H9 (cell line): Measurements from ENCODE around the gene SNRNP70. TPM values are rescaled to one million over a fixed set of nuclear protein-coding genes. Genes with fewer than 3 reads are reported as not detected.
A peak's percentile ranks its signal among the peaks of the same experiment; 100 is the strongest.

Source experiments
- DNase-seq: peaks from one replicate; pipeline ENCODE4 v3.0.0-alpha.2; 2017
- H2AFZ ChIP-seq: one replicate; pipeline ENCODE4 v1.6.1; 2013; ENCODE audit warnings: mild to moderate bottlenecking, low read length, control low read depth, moderate library complexity
- H2AK5ac ChIP-seq: 2 replicates; pipeline ENCODE4 v1.6.1; 2013; ENCODE audit warnings: low read length, control low read depth, mixed read lengths; ENCODE audit not compliant: insufficient read length
- H2BK120ac ChIP-seq: one replicate; pipeline ENCODE4 v1.6.1; 2013; ENCODE audit warnings: low read depth, mild to moderate bottlenecking, low read length, control low read depth, inconsistent platforms; ENCODE audit not compliant: poor library complexity, severe bottlenecking
- H2BK12ac ChIP-seq: 2 replicates; pipeline ENCODE4 v1.6.1; 2013; ENCODE audit warnings: low read length, control low read depth, mixed read lengths, low read depth; ENCODE audit not compliant: insufficient read length
- H2BK15ac ChIP-seq: 2 replicates; pipeline ENCODE4 v1.6.1; 2013; ENCODE audit warnings: low read depth, low read length, control low read depth
- H2BK20ac ChIP-seq: one replicate; pipeline ENCODE4 v1.6.1; 2013; ENCODE audit warnings: low read depth, mild to moderate bottlenecking, low read length, control low read depth, inconsistent platforms; ENCODE audit not compliant: poor library complexity, severe bottlenecking
- H2BK5ac ChIP-seq: 2 replicates; pipeline ENCODE4 v1.6.1; 2013; ENCODE audit warnings: low read length, control low read depth, mixed read lengths; ENCODE audit not compliant: insufficient read length
- H3K14ac ChIP-seq: 2 replicates; pipeline ENCODE4 v1.6.1; 2013; ENCODE audit warnings: low read length, control low read depth; ENCODE audit not compliant: insufficient read depth
- H3K18ac ChIP-seq: 2 replicates; pipeline ENCODE4 v1.6.1; 2013; ENCODE audit warnings: low read depth, mild to moderate bottlenecking, mixed read lengths, low read length, control low read depth; ENCODE audit not compliant: insufficient read length
- H3K23ac ChIP-seq: 2 replicates; pipeline ENCODE4 v1.6.1; 2013; ENCODE audit warnings: low read length, control low read depth, mixed read lengths, low read depth; ENCODE audit not compliant: insufficient read length
- H3K23me2 ChIP-seq: 2 replicates; pipeline ENCODE4 v1.6.1; 2013; ENCODE audit warnings: low read depth, mild to moderate bottlenecking, mixed read lengths, low read length, control low read depth; ENCODE audit not compliant: insufficient read length, poor library complexity, severe bottlenecking
- H3K27ac ChIP-seq: 2 replicates; pipeline ENCODE4 v1.5.1; 2013; ENCODE audit warnings: low read length, control low read depth, mixed read lengths, low read depth; ENCODE audit not compliant: insufficient read length
- H3K27me3 ChIP-seq: 2 replicates; pipeline ENCODE4 v1.6.1; 2013; ENCODE audit warnings: low read length, control low read depth, inconsistent platforms; ENCODE audit not compliant: insufficient read depth
- H3K4ac ChIP-seq: 2 replicates; pipeline ENCODE4 v1.6.1; 2013; ENCODE audit warnings: low read depth, mild to moderate bottlenecking, control low read depth, inconsistent platforms, low read length, moderate library complexity
- H3K4me1 ChIP-seq: 2 replicates; pipeline ENCODE4 v1.6.1; 2013; ENCODE audit warnings: low read length, control low read depth, inconsistent platforms; ENCODE audit not compliant: insufficient read depth
- H3K4me2 ChIP-seq: 2 replicates; pipeline ENCODE4 v1.6.1; 2013; ENCODE audit warnings: low read length, control low read depth, mixed read lengths; ENCODE audit not compliant: insufficient read length, insufficient read depth
- H3K56ac ChIP-seq: 2 replicates; pipeline ENCODE4 v1.6.1; 2013; ENCODE audit warnings: low read depth, mild to moderate bottlenecking, mixed read lengths, low read length, control low read depth; ENCODE audit not compliant: insufficient read length
- H3K79me1 ChIP-seq: 2 replicates; pipeline ENCODE4 v1.6.1; 2013; ENCODE audit warnings: low read depth, mild to moderate bottlenecking, moderate library complexity, low read length, control low read depth, inconsistent platforms; ENCODE audit not compliant: insufficient read depth, poor library complexity, severe bottlenecking
- H3K79me2 ChIP-seq: 2 replicates; pipeline ENCODE4 v1.6.1; 2013; ENCODE audit warnings: low read length, control low read depth, inconsistent platforms; ENCODE audit not compliant: insufficient read depth
- H3K9ac ChIP-seq: 2 replicates; pipeline ENCODE4 v1.6.1; 2013; ENCODE audit warnings: low read length, control low read depth, mixed read lengths; ENCODE audit not compliant: insufficient read length; ENCODE audit errors: extremely low read depth
- H3K9me3 ChIP-seq: one replicate; pipeline ENCODE4 v1.6.1; 2013; ENCODE audit warnings: low read depth, low read length, inconsistent platforms; ENCODE audit not compliant: control insufficient read depth
- H3T11ph ChIP-seq: one replicate; pipeline ENCODE4 v1.6.1; 2013; ENCODE audit warnings: mild to moderate bottlenecking, low read length, control low read depth, inconsistent platforms
- H4K20me1 ChIP-seq: one replicate; pipeline ENCODE4 v1.6.1; 2013; ENCODE audit not compliant: control insufficient read depth, insufficient read length, insufficient read depth
- H4K5ac ChIP-seq: 2 replicates; pipeline ENCODE4 v1.6.1; 2013; ENCODE audit warnings: low read depth, mild to moderate bottlenecking, mixed read lengths, low read length, control low read depth; ENCODE audit not compliant: insufficient read length
- H4K8ac ChIP-seq: replicated peaks from 2 replicates; pipeline ENCODE4 v1.6.1; 2013; ENCODE audit warnings: low read length, control low read depth, mixed read lengths, low read depth; ENCODE audit not compliant: insufficient read length
- H4K91ac ChIP-seq: 2 replicates; pipeline ENCODE4 v1.6.1; 2013; ENCODE audit warnings: low read depth, mild to moderate bottlenecking, moderate library complexity, mixed read lengths, low read length, control low read depth; ENCODE audit not compliant: insufficient read length
- H3K27ac Mint-ChIP-seq, 3 experiments: 2 replicates in 2 of 3; 3 replicates in 1 of 3; pipeline ENCODE4 v1.8.0; 2020 to 2021; ENCODE audit warnings: mixed read lengths in 3 of 3, mild to moderate bottlenecking in 1 of 3, moderate library complexity in 1 of 3
- H3K27me3 Mint-ChIP-seq: 2 replicates; pipeline ENCODE4 v1.8.0; 2021; ENCODE audit warnings: low read depth, mild to moderate bottlenecking, moderate library complexity, mixed read lengths
- H3K36me3 Mint-ChIP-seq, 3 experiments: 2 replicates in 2 of 3; 3 replicates in 1 of 3; pipeline ENCODE4 v1.8.0; 2020 to 2021; ENCODE audit warnings: low read depth in 3 of 3, mixed read lengths in 3 of 3; ENCODE audit not compliant: insufficient read depth in 1 of 3
- H3K4me1 Mint-ChIP-seq, 2 experiments: 2 replicates each; pipeline ENCODE4 v1.8.0; 2020; ENCODE audit warnings: mixed read lengths in 2 of 2
- H3K4me3 Mint-ChIP-seq, 2 experiments: 2 replicates in 1 of 2; 3 replicates in 1 of 2; pipeline ENCODE4 v1.8.0; 2020 to 2021; ENCODE audit warnings: mild to moderate bottlenecking in 2 of 2, mixed read lengths in 2 of 2, moderate library complexity in 1 of 2
- H3K9me3 Mint-ChIP-seq, 2 experiments: 2 replicates in 1 of 2; 3 replicates in 1 of 2; pipeline ENCODE4 v1.8.0; 2020; ENCODE audit warnings: mild to moderate bottlenecking in 2 of 2, mixed read lengths in 2 of 2, moderate library complexity in 1 of 2
- WGBS: extraction: QIAGEN DNeasy Blood & Tissue Kit; methylation state at CpG from one replicate; pipeline ENCODE4 v1.1.7; 2013; ENCODE audit warnings: missing lambda C conversion rate, low lambda C conversion rate, mixed read lengths; ENCODE audit not compliant: insufficient read length; ENCODE audit errors: extremely low coverage; 5-methylcytosine and 5-hydroxymethylcytosine counted together
- total RNA-seq: library from RNA; stranded (reverse); gene quantifications from 2 replicates; pipeline ENCODE4 v1.2.1, GENCODE V29; 2021
- TF ChIP-seq, protein P1 (sequence below): fragments of 200-600 bp; sonication (generic); conservative IDR thresholded peaks from 3 replicates; pipeline ENCODE4 v1.8.0; 2021; ENCODE audit warnings: antibody characterized with exemption, mild to moderate bottlenecking

The SNRNP70 gene
- total RNA-seq, 1 experiment from 2014 or later: 295 TPM

DNA sequence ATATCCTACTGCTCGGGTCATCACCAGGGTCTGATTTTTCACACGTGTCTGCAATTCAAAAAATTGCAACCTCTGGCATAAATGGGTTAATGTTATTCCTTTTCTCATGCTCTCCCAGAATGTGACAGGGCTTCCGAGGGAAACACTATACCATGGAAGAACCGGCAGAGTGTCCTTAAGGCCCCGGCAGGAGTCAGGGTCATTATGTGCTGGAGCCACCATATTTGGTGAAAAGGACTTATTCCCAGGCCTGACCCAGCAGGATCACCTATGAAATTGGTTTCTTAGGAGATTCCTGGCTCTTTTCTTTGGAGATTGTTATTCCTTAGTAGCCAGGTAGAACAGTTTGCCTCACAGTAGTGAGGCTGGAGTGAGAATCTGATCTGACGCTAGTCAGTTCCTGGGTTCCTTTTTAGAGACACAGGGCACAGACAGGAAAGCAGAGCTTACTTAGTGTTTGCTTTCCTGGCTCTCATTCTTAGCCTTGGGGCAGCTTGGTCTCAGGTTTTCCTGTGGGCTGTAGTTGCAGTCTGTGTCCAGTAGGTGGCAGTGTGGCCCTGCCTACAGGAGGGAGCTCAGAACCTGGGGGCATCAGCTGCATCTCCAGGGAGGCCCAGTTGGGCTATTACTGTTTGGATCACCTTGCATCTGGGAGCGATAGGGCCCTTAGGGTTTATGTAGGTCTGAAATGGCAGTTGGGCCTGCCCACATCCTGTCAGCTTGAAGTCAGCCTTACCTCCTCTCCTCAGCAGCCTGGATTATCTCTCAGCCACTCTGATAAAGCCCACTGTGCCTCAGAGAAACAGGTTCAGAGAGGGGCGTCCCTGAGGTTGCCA is 12.4 kb downstream of the SNRNP70 start:
- H3K79me1 ChIP-seq: peaks cover 3% of the 10 kb centered on the region
- Mint-ChIP-seq H3K4me1 (peaks cover 4 to 14% of the 10 kb centered on the region in 2 experiments; a peak in 2 of 4 replicates), H3K36me3 (peaks cover 38 to 86% (median 83%) of the 10 kb centered on the region in 3 experiments), H3K9me3 (no peaks in the 10 kb centered on the region), H3K27ac (peak overlapping the region; percentile 18 to 96 (median 67); a peak in 3 of 7 replicates), H3K27me3 (no peaks in the 10 kb centered on the region), H3K4me3 (no peak overlapping the region)
- H2BK15ac ChIP-seq: no peak overlapping the region
- H2BK120ac ChIP-seq: no peak overlapping the region
- no peak overlapping the region for H3K9ac ChIP-seq
- no peaks in the 10 kb centered on the region for H3K4me1 ChIP-seq
- H3K56ac ChIP-seq: no peak overlapping the region
- H3K23ac ChIP-seq: no peak overlapping the region
- H4K91ac ChIP-seq: no peak overlapping the region
- no peak overlapping the region for H2BK20ac ChIP-seq
- peak; percentile 86 for DNase-seq
- H3K23me2 ChIP-seq: no peaks in the 10 kb centered on the region
- H4K8ac ChIP-seq: no peak overlapping the region
- no peak overlapping the region for H3T11ph ChIP-seq
- no peaks in the 10 kb centered on the region for H4K20me1 ChIP-seq
- no peak overlapping the region for H4K5ac ChIP-seq
- H2AK5ac ChIP-seq: no peak overlapping the region
- no peak overlapping the region for H3K4ac ChIP-seq
- no CpG with 5 or more reads among the region's 8 CpGs for WGBS
- no peak overlapping the region for H2BK5ac ChIP-seq
- no peaks in the 10 kb centered on the region; the same call in 1 of the 2 replicates for H3K79me2 ChIP-seq
- H3K27me3 ChIP-seq: no peaks in the 10 kb centered on the region
- TF ChIP-seq, protein P1, sequence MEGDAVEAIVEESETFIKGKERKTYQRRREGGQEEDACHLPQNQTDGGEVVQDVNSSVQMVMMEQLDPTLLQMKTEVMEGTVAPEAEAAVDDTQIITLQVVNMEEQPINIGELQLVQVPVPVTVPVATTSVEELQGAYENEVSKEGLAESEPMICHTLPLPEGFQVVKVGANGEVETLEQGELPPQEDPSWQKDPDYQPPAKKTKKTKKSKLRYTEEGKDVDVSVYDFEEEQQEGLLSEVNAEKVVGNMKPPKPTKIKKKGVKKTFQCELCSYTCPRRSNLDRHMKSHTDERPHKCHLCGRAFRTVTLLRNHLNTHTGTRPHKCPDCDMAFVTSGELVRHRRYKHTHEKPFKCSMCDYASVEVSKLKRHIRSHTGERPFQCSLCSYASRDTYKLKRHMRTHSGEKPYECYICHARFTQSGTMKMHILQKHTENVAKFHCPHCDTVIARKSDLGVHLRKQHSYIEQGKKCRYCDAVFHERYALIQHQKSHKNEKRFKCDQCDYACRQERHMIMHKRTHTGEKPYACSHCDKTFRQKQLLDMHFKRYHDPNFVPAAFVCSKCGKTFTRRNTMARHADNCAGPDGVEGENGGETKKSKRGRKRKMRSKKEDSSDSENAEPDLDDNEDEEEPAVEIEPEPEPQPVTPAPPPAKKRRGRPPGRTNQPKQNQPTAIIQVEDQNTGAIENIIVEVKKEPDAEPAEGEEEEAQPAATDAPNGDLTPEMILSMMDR: peak; percentile 100
- no peak overlapping the region for H2AFZ ChIP-seq
- no peak overlapping the region for H3K4me2 ChIP-seq
- no peaks in the 10 kb centered on the region for H3K9me3 ChIP-seq
- H3K14ac ChIP-seq: no peak overlapping the region
- H3K18ac ChIP-seq: no peak overlapping the region
- H2BK12ac ChIP-seq: no peak overlapping the region
- no peak overlapping the region for H3K27ac ChIP-seq
